ENCODE results near the gene ABHD2. TPM values are rescaled to one million over a fixed set of nuclear protein-coding genes. Genes with fewer than 3 reads are reported as not detected.

ABHD2 gene
- total and polyA plus RNA-seq, 4 donors = 11.7 to 200 (median 59.3) TPM

DNA sequence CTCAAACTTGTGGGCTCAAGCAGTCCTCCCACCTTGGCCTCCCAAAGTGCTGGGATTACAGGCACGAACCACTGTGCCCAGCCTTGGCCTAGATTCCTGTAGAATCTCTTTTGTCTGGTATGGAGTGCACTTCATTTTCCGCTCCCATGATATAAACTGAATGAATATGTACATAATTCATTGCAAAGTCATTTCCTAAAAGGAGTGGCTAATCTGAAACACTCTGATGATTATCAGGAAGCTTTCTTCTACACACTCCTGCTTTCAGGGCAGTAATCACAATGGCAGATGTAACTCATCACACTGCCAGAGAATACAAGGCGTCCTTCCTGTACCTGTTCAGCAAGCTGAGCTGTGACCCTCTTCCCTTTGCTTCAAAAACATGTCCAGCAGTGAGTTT is 104.5 kb downstream of the ABHD2 start:
- ATAC-seq (ENCODE audit: insufficient read depth, low FRiP score) (no peak), DNase-seq (no peak)
- H3K9me3 ChIP-seq (ENCODE audit: control insufficient read depth in 4 of 4, insufficient read depth in 3 of 4, low read length in 3 of 4) = peaks cover 0 to 2% (median 0%) of the 10 kb centered on the region in 4 donors
- H3K36me3 ChIP-seq (ENCODE audit: control insufficient read depth in 4 of 4, insufficient read depth in 4 of 4, low read length in 4 of 4) = peaks cover 12 to 51% (median 41%) of the 10 kb centered on the region in 4 donors
- TF ChIP-seq, protein P1, sequence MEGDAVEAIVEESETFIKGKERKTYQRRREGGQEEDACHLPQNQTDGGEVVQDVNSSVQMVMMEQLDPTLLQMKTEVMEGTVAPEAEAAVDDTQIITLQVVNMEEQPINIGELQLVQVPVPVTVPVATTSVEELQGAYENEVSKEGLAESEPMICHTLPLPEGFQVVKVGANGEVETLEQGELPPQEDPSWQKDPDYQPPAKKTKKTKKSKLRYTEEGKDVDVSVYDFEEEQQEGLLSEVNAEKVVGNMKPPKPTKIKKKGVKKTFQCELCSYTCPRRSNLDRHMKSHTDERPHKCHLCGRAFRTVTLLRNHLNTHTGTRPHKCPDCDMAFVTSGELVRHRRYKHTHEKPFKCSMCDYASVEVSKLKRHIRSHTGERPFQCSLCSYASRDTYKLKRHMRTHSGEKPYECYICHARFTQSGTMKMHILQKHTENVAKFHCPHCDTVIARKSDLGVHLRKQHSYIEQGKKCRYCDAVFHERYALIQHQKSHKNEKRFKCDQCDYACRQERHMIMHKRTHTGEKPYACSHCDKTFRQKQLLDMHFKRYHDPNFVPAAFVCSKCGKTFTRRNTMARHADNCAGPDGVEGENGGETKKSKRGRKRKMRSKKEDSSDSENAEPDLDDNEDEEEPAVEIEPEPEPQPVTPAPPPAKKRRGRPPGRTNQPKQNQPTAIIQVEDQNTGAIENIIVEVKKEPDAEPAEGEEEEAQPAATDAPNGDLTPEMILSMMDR (IDR thresholded peaks at IDR 0.05; ENCODE audit: control extremely low read depth, extremely low read depth) = no peak
- WGBS, 2 donors = 88 to 90% methylated on average over 3 of the region's 3 CpGs
- no peak overlapping the region for H3K27ac ChIP-seq (ENCODE audit: low read depth in 1 of 2, low read length in 1 of 2)
- H3K4me3 ChIP-seq = no peak overlapping the region
- no peaks in the 10 kb centered on the region for H3K27me3 ChIP-seq (ENCODE audit: control insufficient read depth in 3 of 3, insufficient read depth in 3 of 3, low read length in 2 of 3)
- H3K9ac ChIP-seq (ENCODE audit: insufficient read depth in 1 of 2, low read length in 2 of 2) = no peak overlapping the region
- peaks cover 0 to 15% (median 1%) of the 10 kb centered on the region in 5 donors for H3K4me1 ChIP-seq (ENCODE audit: control insufficient read depth in 5 of 5, insufficient read depth in 5 of 5, low read length in 5 of 5)

GRCh38 chr15:89194608-89195007 is 106.4 kb downstream of the ABHD2 start:
- H3K27ac ChIP-seq (ENCODE audit: low read depth in 1 of 2, low read length in 1 of 2) = no peak overlapping the region
- H3K4me3 ChIP-seq = no peak overlapping the region
- H3K27me3 ChIP-seq (ENCODE audit: control insufficient read depth in 3 of 3, insufficient read depth in 3 of 3, low read length in 2 of 3) = no peaks in the 10 kb centered on the region
- H3K9me3 ChIP-seq (ENCODE audit: control insufficient read depth in 4 of 4, insufficient read depth in 3 of 4, low read length in 3 of 4) = peaks cover 0 to 2% (median 0%) of the 10 kb centered on the region in 4 donors
- ATAC-seq (ENCODE audit: insufficient read depth, low FRiP score) = no peak
- TF ChIP-seq, protein P1 (IDR thresholded peaks at IDR 0.05; ENCODE audit: control extremely low read depth, extremely low read depth) = no peak
- peaks cover 0 to 16% (median 0%) of the 10 kb centered on the region in 5 donors for H3K4me1 ChIP-seq (ENCODE audit: control insufficient read depth in 5 of 5, insufficient read depth in 5 of 5, low read length in 5 of 5)
- no peak for DNase-seq
- H3K9ac ChIP-seq (ENCODE audit: insufficient read depth in 1 of 2, low read length in 2 of 2) = no peak overlapping the region
- WGBS, 2 donors = 89 to 99% methylated on average over 4 of the region's 4 CpGs
- H3K36me3 ChIP-seq (ENCODE audit: control insufficient read depth in 4 of 4, insufficient read depth in 4 of 4, low read length in 4 of 4) = peaks cover 12 to 47% (median 32%) of the 10 kb centered on the region in 4 donors

DNA sequence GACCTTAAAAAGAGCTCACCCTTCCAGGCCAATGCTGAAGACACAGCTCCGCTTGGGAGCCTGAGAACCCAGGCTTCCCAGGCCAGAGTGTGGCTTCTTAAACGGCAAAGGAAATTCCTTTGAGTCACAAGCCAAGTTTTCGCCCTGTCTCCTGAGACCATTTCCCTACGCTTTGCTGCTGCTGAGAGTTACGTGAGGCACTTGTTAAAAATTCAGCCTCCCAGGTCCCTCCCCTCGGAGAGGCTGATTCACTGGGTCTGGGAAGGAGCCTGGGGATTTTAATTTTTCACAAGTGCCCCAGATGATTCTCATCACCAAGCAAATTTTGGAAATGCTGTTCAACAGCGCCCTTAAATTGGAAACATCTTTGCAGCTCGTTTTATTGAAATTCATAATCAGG is 107.6 kb downstream of the ABHD2 start:
- peaks cover 12 to 44% (median 29%) of the 10 kb centered on the region in 4 donors for H3K36me3 ChIP-seq (ENCODE audit: control insufficient read depth in 4 of 4, insufficient read depth in 4 of 4, low read length in 4 of 4)
- DNase-seq = no peak
- ATAC-seq (ENCODE audit: insufficient read depth, low FRiP score) = no peak
- 84 to 85% methylated on average over 8 of the region's 8 CpGs for WGBS, 2 donors
- H3K4me1 ChIP-seq (ENCODE audit: control insufficient read depth in 5 of 5, insufficient read depth in 5 of 5, low read length in 5 of 5) = peaks cover 0 to 16% (median 0%) of the 10 kb centered on the region in 5 donors
- H3K27ac ChIP-seq (ENCODE audit: low read depth in 1 of 2, low read length in 1 of 2) = no peak overlapping the region
- H3K9me3 ChIP-seq (ENCODE audit: control insufficient read depth in 4 of 4, insufficient read depth in 3 of 4, low read length in 3 of 4) = peaks cover 0 to 2% (median 0%) of the 10 kb centered on the region in 4 donors
- H3K27me3 ChIP-seq (ENCODE audit: control insufficient read depth in 3 of 3, insufficient read depth in 3 of 3, low read length in 2 of 3) = no peaks in the 10 kb centered on the region
- no peak overlapping the region for H3K4me3 ChIP-seq
- TF ChIP-seq, protein P1 (IDR thresholded peaks at IDR 0.05; ENCODE audit: control extremely low read depth, extremely low read depth) = no peak
- no peak overlapping the region for H3K9ac ChIP-seq (ENCODE audit: insufficient read depth in 1 of 2, low read length in 2 of 2)

DNA sequence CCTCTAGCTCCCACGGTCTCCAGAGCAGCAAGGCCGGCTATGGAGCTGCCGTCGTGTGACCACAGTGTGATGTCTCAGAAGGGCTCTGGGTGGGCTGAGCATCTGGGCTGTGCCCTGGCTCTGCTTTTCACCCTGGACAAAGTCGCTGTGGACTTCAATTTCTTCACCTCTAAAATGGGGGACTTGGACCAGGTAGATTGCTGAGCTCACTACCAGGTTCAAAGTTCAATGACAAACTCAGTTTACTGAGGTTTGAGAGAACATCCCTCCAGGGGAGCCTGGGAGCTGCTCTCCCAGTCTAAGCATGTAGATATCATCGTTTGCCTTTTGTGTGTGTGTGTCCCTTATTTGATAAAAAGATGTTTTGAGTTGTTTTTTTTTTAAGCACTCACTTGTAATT is 108.0 kb downstream of the ABHD2 start:
- TF ChIP-seq, protein P1 (IDR thresholded peaks at IDR 0.05; ENCODE audit: control extremely low read depth, extremely low read depth) = no peak

More for the DNA sequence above, 108.0 kb downstream of the ABHD2 start:
- no peak overlapping the region for H3K9ac ChIP-seq (ENCODE audit: insufficient read depth in 1 of 2, low read length in 2 of 2)
- H3K36me3 ChIP-seq (ENCODE audit: control insufficient read depth in 4 of 4, insufficient read depth in 4 of 4, low read length in 4 of 4) = peaks cover 12 to 41% (median 25%) of the 10 kb centered on the region in 4 donors
- H3K9me3 ChIP-seq (ENCODE audit: control insufficient read depth in 4 of 4, insufficient read depth in 3 of 4, low read length in 3 of 4) = peaks cover 0 to 2% (median 0%) of the 10 kb centered on the region in 4 donors
- DNase-seq (no peak), ATAC-seq (ENCODE audit: insufficient read depth, low FRiP score) (no peak)
- 89 to 95% methylated on average over 6 of the region's 6 CpGs for WGBS, 2 donors
- peaks cover 0 to 16% (median 0%) of the 10 kb centered on the region in 5 donors for H3K4me1 ChIP-seq (ENCODE audit: control insufficient read depth in 5 of 5, insufficient read depth in 5 of 5, low read length in 5 of 5)
- H3K4me3 ChIP-seq = no peak overlapping the region
- no peak overlapping the region for H3K27ac ChIP-seq (ENCODE audit: low read depth in 1 of 2, low read length in 1 of 2)
- no peaks in the 10 kb centered on the region for H3K27me3 ChIP-seq (ENCODE audit: control insufficient read depth in 3 of 3, insufficient read depth in 3 of 3, low read length in 2 of 3)

All from lung (tissue), 12 donors.